ENCODE data around the gene DDX55.
"Not testable (repeated sequence)": the region's sequence is repeated elsewhere in the genome, so short reads cannot be mapped to it uniquely, and the experiment has no call there.

DDX55 gene

GRCh38 chr12:123601602-123602489, at the start of gene DDX55:
Gene DDX55 (plus strand): TSS chr12:123602099. CDS start chr12:123602149, 50 bp downstream.
- DNase-seq: peak; percentile 86

- DNase-seq: not testable (repeated sequence)
These were observed 47.8 kb upstream of the DDX55 start for GRCh38 chr12:123554136-123554535.

GRCh38 chr12:123554843-123555242, 47.1 kb upstream of the DDX55 start:
- DNase-seq: not testable (repeated sequence)

GRCh38 chr12:123558487-123558886, 43.4 kb upstream of the DDX55 start:
- not testable (repeated sequence) for DNase-seq

- DNase-seq: no peak
These were observed 42.4 kb upstream of the DDX55 start for GRCh38 chr12:123559468-123559867.

GRCh38 chr12:123571343-123571813, 30.5 kb upstream of the DDX55 start:
- no peak for DNase-seq

GRCh38 chr12:123572391-123572790, 29.5 kb upstream of the DDX55 start:
- DNase-seq: no peak

GRCh38 chr12:123573870-123574269, 28.0 kb upstream of the DDX55 start:
- DNase-seq: no peak

- DNase-seq: no peak
These were observed 25.3 kb upstream of the DDX55 start for GRCh38 chr12:123576611-123577010.

- DNase-seq: no peak
These were observed 23.7 kb upstream of the DDX55 start for GRCh38 chr12:123578243-123578642.

GRCh38 chr12:123578829-123579228, 23.1 kb upstream of the DDX55 start:
- not testable (repeated sequence) for DNase-seq

- DNase-seq: no peak
These were observed 21.1 kb upstream of the DDX55 start for GRCh38 chr12:123580772-123581171.

GRCh38 chr12:123591702-123592481, 10.0 kb upstream of the DDX55 start:
- DNase-seq: no peak

GRCh38 chr12:123595729-123596128, 6.2 kb upstream of the DDX55 start:
- no peak for DNase-seq

GRCh38 chr12:123597100-123597499, 4.8 kb upstream of the DDX55 start:
- DNase-seq: no peak

- DNase-seq: no peak
These were observed 3.4 kb upstream of the DDX55 start for GRCh38 chr12:123598522-123598921.

- no peak for DNase-seq
These were observed 2.6 kb upstream of the DDX55 start for GRCh38 chr12:123599310-123599709.

- no peak for DNase-seq
These were observed 2.2 kb upstream of the DDX55 start for GRCh38 chr12:123599721-123600120.

- peak; percentile 11 for DNase-seq
These were observed 824 bp downstream of the DDX55 start for GRCh38 chr12:123602651-123603195.

- DNase-seq: not testable (repeated sequence)
These were observed 1.6 kb downstream of the DDX55 start for GRCh38 chr12:123603495-123603894.

- DNase-seq: no peak
These were observed 5.9 kb downstream of the DDX55 start for GRCh38 chr12:123607756-123608155.

GRCh38 chr12:123608182-123608581, 6.3 kb downstream of the DDX55 start:
- no peak for DNase-seq

- DNase-seq: no peak
These were observed 12.2 kb downstream of the DDX55 start for GRCh38 chr12:123614110-123614509.

Measured in activated naive CD4-positive, alpha-beta T cell treated with Interleukin-2 at 50 U/mL for 16 hours (primary cell).